B cell (primary cell): ENCODE data around the gene AQP3. TPM values are rescaled to one million over a fixed set of nuclear protein-coding genes. Genes with fewer than 3 reads are reported as not detected.

Experiments
- ATAC-seq: fragments of 200-7000 bp; cut with Tn5 transposase; one replicate; pipeline ENCODE4 v1.10.0; 2021; ENCODE audit warnings: low read depth, mild to moderate bottlenecking, moderate number of reproducible peaks, moderate library complexity
- CTCF ChIA-PET: fragments of 350-600 bp; sonication (Branson Sonifier 250); formaldehyde crosslinking; loops from one replicate; lab custom pipeline; 2021; ENCODE audit warnings: antibody characterized with exemption, inconsistent platforms; lab: Charles Lee
- POLR2A ChIA-PET: fragments of 350-600 bp; sonication (Branson Sonifier 250); formaldehyde crosslinking; loops from one replicate; lab custom pipeline; 2021; ENCODE audit warnings: antibody characterized with exemption; lab: Charles Lee
- DNase-seq: peaks from one replicate; pipeline ENCODE4 v3.0.0; 2013
- H2AFZ ChIP-seq: 2 replicates; pipeline ENCODE4 v1.6.1; 2012; ENCODE audit warnings: mild to moderate bottlenecking, low read depth, low read length; ENCODE audit not compliant: insufficient read depth, poor library complexity, severe bottlenecking
- H3K27ac ChIP-seq, 2 donors: 1 replicate in 1 of 2; 2 replicates in 1 of 2; pipeline ENCODE4 v1.5.1; 2012 to 2013; ENCODE audit warnings: low read length in 2 of 2, mild to moderate bottlenecking in 2 of 2, moderate library complexity in 1 of 2
- H3K27me3 ChIP-seq, 4 experiments: fragments of 200-600 bp in 1 of 4; sonication (generic) in 1 of 4; replicated peaks in 1 of 4; 1 replicate in 2 of 4; 2 replicates in 2 of 4; pipeline versions ENCODE4 v1.6.1 to v1.7.0; 2013 to 2016; ENCODE audit warnings: low read length in 3 of 4, mild to moderate bottlenecking in 2 of 4, mixed read lengths in 1 of 4, moderate library complexity in 1 of 4; ENCODE audit not compliant: insufficient read depth in 4 of 4, control insufficient read depth in 3 of 4; ENCODE audit errors: control extremely low read depth in 1 of 4
- H3K36me3 ChIP-seq, 2 experiments: replicated peaks in 1 of 2; 1 replicate in 1 of 2; 2 replicates in 1 of 2; pipeline versions ENCODE4 v1.6.1 to v1.7.1; 2013; ENCODE audit warnings: low read length in 1 of 2; ENCODE audit not compliant: insufficient read depth in 2 of 2, control insufficient read depth in 1 of 2; ENCODE audit errors: control extremely low read depth in 1 of 2, extremely low read depth in 1 of 2
- H3K4me1 ChIP-seq, 2 donors: fragments of 200-600 bp in 1 of 2; sonication (generic) in 1 of 2; 1 replicate in 1 of 2; 2 replicates in 1 of 2; pipeline versions ENCODE4 v1.5.1 to v1.6.1; 2013 to 2017; ENCODE audit warnings: low read length in 2 of 2; ENCODE audit not compliant: control insufficient read depth in 2 of 2, insufficient read depth in 2 of 2
- H3K4me2 ChIP-seq: replicated peaks from 2 replicates; pipeline ENCODE3; 2012; ENCODE audit warnings: mild to moderate bottlenecking, low read depth, low read length; ENCODE audit not compliant: poor library complexity, severe bottlenecking
- H3K4me3 ChIP-seq, 5 experiments: fragments of 200-600 bp in 1 of 5; sonication (generic) in 1 of 5; 1 replicate in 3 of 5; 2 replicates in 2 of 5; pipeline versions ENCODE4 v1.5.1 to v1.7.0; 2011 to 2016; ENCODE audit warnings: low read length in 4 of 5, mild to moderate bottlenecking in 4 of 5, low read depth in 2 of 5, control low read depth in 1 of 5, moderate library complexity in 1 of 5; ENCODE audit not compliant: insufficient read depth in 1 of 5; ENCODE audit errors: control extremely low read depth in 1 of 5, extremely low read depth in 1 of 5
- H3K79me2 ChIP-seq: fragments of 200-600 bp; sonication (generic); one replicate; pipeline ENCODE4 v1.6.0; 2016; ENCODE audit warnings: low read length; ENCODE audit not compliant: control insufficient read depth, insufficient read depth
- H3K9ac ChIP-seq: fragments of 200-600 bp; sonication (generic); 2 replicates; pipeline ENCODE4 v1.6.1; 2017; ENCODE audit warnings: mild to moderate bottlenecking, low read length, moderate library complexity
- H3K9me3 ChIP-seq, 3 donors: one replicate each; pipeline versions ENCODE4 v1.6.1 to v1.7.1; 2013; ENCODE audit warnings: low read length in 2 of 3; ENCODE audit not compliant: control insufficient read depth in 2 of 3, insufficient read depth in 1 of 3; ENCODE audit errors: control extremely low read depth in 1 of 3
- H4K20me1 ChIP-seq: 2 replicates; pipeline ENCODE4 v1.6.0; 2012; ENCODE audit warnings: mild to moderate bottlenecking, low read length; ENCODE audit not compliant: insufficient read depth, control insufficient read depth, poor library complexity, severe bottlenecking
- H3K27ac Mint-ChIP-seq: one replicate; pipeline ENCODE4 v1.8.0; 2021; ENCODE audit warnings: mixed read lengths
- H3K27me3 Mint-ChIP-seq: one replicate; pipeline ENCODE4 v1.8.0; 2021; ENCODE audit warnings: mixed read lengths
- H3K4me1 Mint-ChIP-seq: one replicate; pipeline ENCODE4 v1.8.0; 2021; ENCODE audit warnings: mixed read lengths
- H3K4me3 Mint-ChIP-seq: one replicate; pipeline ENCODE4 v1.8.0; 2021; ENCODE audit warnings: mixed read lengths
- H3K9me3 Mint-ChIP-seq: one replicate; pipeline ENCODE4 v1.8.0; 2022; ENCODE audit warnings: mixed read lengths; ENCODE audit not compliant: insufficient read depth
- EZH2 ChIP-seq: IDR thresholded peaks from 2 replicates; pipeline ENCODE4 v1.6.1; 2012; ENCODE audit warnings: borderline replicate concordance, low read depth, mild to moderate bottlenecking, moderate library complexity, low read length; ENCODE audit not compliant: insufficient read depth, poor library complexity, severe bottlenecking
- WGBS: methylation state at CpG from one replicate; pipeline ENCODE4 v1.1.5; 2013; ENCODE audit warnings: missing lambda C conversion rate; ENCODE audit not compliant: insufficient coverage; 5-methylcytosine and 5-hydroxymethylcytosine counted together
- intact Hi-C: fragments of 100-400 bp; cut with micrococcal nuclease; formaldehyde crosslinking; loops from one replicate; pipeline ENCODE4 v1.10.0; 2022
- polyA plus RNA-seq: library from polyadenylated mRNA; depleted of rRNA; stranded (reverse); fragments of >200 nt; gene quantifications from 2 replicates; pipeline ENCODE4 v1.2.3, GENCODE V29; 2012
- total RNA-seq, 2 donors: library from RNA; stranded (reverse); fragments of 120-200 nt in 1 of 2; gene quantifications; 1 replicate in 1 of 2; 2 replicates in 1 of 2; pipeline versions ENCODE4 v1.2.3 to v1.2.4, GENCODE V29; 2013 to 2022
- TF ChIP-seq, protein P1 (sequence below): fragments of 200-600 bp; IDR thresholded peaks from one replicate; pipeline ENCODE4 v1.8.0; 2022; ENCODE audit warnings: antibody characterized with exemption, mild to moderate bottlenecking

AQP3 gene
- total and polyA plus RNA-seq, 2 donors (not counting 1 experiment from before 2014, with no cell fraction given) = 1.8 to 10.0 TPM

DNA sequence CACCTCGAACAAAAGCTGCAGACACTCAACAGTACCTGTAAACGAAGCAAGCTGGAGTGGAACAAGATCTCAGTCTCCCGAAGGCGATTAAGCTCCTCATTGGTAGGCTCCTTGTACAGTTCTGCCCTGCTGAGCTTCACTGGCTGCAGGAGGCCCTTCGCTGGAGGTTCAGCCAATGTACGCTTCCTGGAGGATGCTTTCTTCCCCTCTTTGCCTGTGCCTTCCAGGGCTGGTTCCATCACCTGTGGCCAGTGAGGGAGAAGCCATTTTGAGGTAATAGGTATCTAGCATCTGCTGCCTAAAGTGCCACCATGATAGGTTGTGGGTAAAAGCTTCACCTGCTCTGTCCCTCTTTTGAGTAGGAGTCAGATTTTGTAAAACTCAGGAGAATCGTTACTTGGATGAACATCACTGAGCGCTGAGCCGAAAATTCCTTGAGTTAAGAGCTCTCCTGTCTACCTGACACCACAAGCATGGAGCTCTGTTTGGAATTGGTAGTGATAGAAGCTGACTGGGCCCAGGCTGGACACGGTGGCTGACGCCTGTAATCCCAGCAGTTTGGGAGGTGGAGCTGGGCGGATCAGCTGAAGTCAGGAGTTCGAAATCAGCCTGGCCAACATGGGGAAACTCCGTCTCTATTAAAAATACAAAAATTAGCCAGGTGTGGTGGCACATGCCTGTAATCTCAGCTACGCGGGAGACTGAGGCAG is 24.9 kb upstream of the AQP3 start:
- Histone ChIP-seq H3K9me3 (no peaks in the 10 kb centered on the region), H3K27ac (no peak overlapping the region), H4K20me1 (peaks cover 9% of the 10 kb centered on the region), H3K9ac (peak overlapping the region; percentile 99), H3K27me3 (no peaks in the 10 kb centered on the region), H2AFZ (no peak overlapping the region), H3K4me3 (peak overlapping the region in 1 of 5 experiments; percentile 98), H3K79me2 (peaks cover 27% of the 10 kb centered on the region), H3K4me1 (peaks cover 17 to 22% of the 10 kb centered on the region in 2 donors), H3K36me3 (peaks cover 0 to 40% of the 10 kb centered on the region in 2 experiments), H3K4me2 (peak overlapping the region; percentile 88)
- Mint-ChIP-seq H3K9me3 (no peaks in the 10 kb centered on the region), H3K4me3 (peak overlapping the region; percentile 53), H3K27me3 (no peaks in the 10 kb centered on the region), H3K27ac (no peak overlapping the region), H3K4me1 (peaks cover 28% of the 10 kb centered on the region)
- TF ChIP-seq, protein P1, sequence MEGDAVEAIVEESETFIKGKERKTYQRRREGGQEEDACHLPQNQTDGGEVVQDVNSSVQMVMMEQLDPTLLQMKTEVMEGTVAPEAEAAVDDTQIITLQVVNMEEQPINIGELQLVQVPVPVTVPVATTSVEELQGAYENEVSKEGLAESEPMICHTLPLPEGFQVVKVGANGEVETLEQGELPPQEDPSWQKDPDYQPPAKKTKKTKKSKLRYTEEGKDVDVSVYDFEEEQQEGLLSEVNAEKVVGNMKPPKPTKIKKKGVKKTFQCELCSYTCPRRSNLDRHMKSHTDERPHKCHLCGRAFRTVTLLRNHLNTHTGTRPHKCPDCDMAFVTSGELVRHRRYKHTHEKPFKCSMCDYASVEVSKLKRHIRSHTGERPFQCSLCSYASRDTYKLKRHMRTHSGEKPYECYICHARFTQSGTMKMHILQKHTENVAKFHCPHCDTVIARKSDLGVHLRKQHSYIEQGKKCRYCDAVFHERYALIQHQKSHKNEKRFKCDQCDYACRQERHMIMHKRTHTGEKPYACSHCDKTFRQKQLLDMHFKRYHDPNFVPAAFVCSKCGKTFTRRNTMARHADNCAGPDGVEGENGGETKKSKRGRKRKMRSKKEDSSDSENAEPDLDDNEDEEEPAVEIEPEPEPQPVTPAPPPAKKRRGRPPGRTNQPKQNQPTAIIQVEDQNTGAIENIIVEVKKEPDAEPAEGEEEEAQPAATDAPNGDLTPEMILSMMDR = no peak
- TF ChIP-seq EZH2 = no peak
- intact Hi-C loops = loop anchor here (5.0 to 10.0 kb wide), 5 partner anchors 208 to 902 kb away; partner anchors contain the start of genes BAG1, CHMP5, DNAJA1 and KIF24
- no peak for ATAC-seq
- 96% methylated on average over 12 of the region's 16 CpGs for WGBS
- ChIA-PET POLR2A (no interaction called here), CTCF (interaction anchor here (1.8 kb wide), 1 partner anchor 97 kb away, joined by 8 read pairs; no protein-coding TSS in a partner anchor)
- DNase-seq = no peak

DNA sequence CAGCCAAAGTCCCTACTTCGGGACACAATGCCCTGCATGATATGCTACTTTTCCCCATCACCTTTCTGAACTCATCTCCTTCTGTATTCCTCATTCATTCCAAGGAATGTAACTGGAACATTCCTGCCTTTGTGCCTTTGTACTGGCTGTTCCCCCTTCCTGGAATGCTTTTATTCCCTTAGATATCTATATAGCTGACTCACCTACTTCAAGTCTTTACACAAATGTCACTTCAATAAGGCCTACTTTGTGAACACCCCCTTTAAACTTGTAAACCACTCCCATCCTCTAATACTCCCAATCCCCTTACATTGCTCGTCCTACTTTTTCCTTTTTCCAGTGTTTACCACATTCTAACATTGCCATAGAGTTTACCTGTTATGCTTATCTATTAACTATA is 24.0 kb upstream of the AQP3 start:
- Histone ChIP-seq H3K79me2 (peaks cover 27% of the 10 kb centered on the region), H3K4me1 (peaks cover 17 to 22% of the 10 kb centered on the region in 2 donors), H3K4me2 (no peak overlapping the region), H2AFZ (no peak overlapping the region), H3K9me3 (no peaks in the 10 kb centered on the region), H3K36me3 (peaks cover 0 to 50% of the 10 kb centered on the region in 2 experiments), H3K27ac (no peak overlapping the region), H3K27me3 (no peaks in the 10 kb centered on the region), H3K9ac (no peak overlapping the region), H4K20me1 (peaks cover 9% of the 10 kb centered on the region), H3K4me3 (no peak overlapping the region)
- no peak for ATAC-seq
- intact Hi-C loops = loop anchor here (5.0 to 10.0 kb wide), 5 partner anchors 207 to 903 kb away; partner anchors contain the start of genes BAG1, CHMP5, DNAJA1 and KIF24
- ChIA-PET POLR2A (no interaction called here), CTCF (no interaction called here)
- TF ChIP-seq, protein P1 = no peak
- no peak for TF ChIP-seq EZH2
- Mint-ChIP-seq H3K27me3 (no peaks in the 10 kb centered on the region), H3K9me3 (no peaks in the 10 kb centered on the region), H3K4me3 (peak overlapping the region; percentile 12), H3K4me1 (peaks cover 28% of the 10 kb centered on the region), H3K27ac (no peak overlapping the region)
- no peak for DNase-seq
- WGBS = 100% methylated on average over 1 of the region's 2 CpGs
